ENCODE data around the gene CHKB.

DNA sequence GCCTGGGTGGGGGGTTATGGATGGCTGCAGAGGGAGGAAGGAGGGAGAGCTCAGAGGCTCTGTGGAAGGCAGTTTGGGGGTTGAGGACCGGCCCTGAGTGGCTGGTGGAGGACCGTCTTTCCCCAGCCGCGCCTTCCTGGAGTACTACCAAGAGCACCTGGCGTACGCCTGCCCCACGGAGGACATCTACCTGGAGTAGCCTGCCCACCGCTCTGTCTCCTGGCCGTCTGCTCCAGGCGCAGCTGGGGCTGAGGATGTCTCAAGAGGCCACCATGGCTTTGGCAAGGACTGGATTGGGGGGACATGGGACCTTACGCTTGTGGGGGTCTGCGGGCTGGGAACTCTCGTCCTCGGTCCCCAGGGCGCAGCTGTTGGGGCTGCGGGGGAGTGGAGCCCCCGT lies 27.9 kb upstream of the CHKB start:
- TF ChIP-seq, protein P1, sequence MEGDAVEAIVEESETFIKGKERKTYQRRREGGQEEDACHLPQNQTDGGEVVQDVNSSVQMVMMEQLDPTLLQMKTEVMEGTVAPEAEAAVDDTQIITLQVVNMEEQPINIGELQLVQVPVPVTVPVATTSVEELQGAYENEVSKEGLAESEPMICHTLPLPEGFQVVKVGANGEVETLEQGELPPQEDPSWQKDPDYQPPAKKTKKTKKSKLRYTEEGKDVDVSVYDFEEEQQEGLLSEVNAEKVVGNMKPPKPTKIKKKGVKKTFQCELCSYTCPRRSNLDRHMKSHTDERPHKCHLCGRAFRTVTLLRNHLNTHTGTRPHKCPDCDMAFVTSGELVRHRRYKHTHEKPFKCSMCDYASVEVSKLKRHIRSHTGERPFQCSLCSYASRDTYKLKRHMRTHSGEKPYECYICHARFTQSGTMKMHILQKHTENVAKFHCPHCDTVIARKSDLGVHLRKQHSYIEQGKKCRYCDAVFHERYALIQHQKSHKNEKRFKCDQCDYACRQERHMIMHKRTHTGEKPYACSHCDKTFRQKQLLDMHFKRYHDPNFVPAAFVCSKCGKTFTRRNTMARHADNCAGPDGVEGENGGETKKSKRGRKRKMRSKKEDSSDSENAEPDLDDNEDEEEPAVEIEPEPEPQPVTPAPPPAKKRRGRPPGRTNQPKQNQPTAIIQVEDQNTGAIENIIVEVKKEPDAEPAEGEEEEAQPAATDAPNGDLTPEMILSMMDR (IDR thresholded peaks at IDR 0.05) = no peak
- no peak for TF ChIP-seq POLR2AphosphoS5 (IDR thresholded peaks at IDR 0.05)

All from esophagus muscularis mucosa (tissue), 3 donors.